ENCODE measurements around the gene PKM.

Gene PKM

GRCh38 chr15:72203507-72203837, 27.5 kb downstream of the PKM start:
- Histone ChIP-seq H3K79me2 (ENCODE audit: low read length) (peaks cover 10% of the 10 kb centered on the region), H3K27ac (ENCODE audit: low read length) (no peak overlapping the region), H3K4me2 (ENCODE audit: low read depth, low read length) (no peak overlapping the region), H3K9me3 (replicated peaks; ENCODE audit: insufficient read depth, low read length) (no peaks in the 10 kb centered on the region), H3K36me3 (replicated peaks; ENCODE audit: insufficient read depth, low read length) (peaks cover 15% of the 10 kb centered on the region), H3K4me1 (ENCODE audit: low read length) (peaks cover 32% of the 10 kb centered on the region), H3F3A (ENCODE audit: insufficient read depth, low read length) (peaks cover 42% of the 10 kb centered on the region), H3K4me3 (ENCODE audit: low read length) (no peak overlapping the region), H3K27me3 (replicated peaks; ENCODE audit: insufficient read depth, low read length) (no peaks in the 10 kb centered on the region), H3K9ac (ENCODE audit: low read length) (no peak overlapping the region), H4K20me1 (ENCODE audit: insufficient read depth, low read length) (peaks cover 7% of the 10 kb centered on the region; the same call in 1 of the 2 replicates), H3K9me2 (replicated peaks; ENCODE audit: insufficient read depth, low read length) (no peaks in the 10 kb centered on the region), H2AFZ (ENCODE audit: low read length) (no peak overlapping the region)
- TF ChIP-seq EZH2phosphoT487 (IDR thresholded peaks at IDR 0.05; ENCODE audit: low read length) (no peak), CTCF (IDR thresholded peaks at IDR 0.05; ENCODE audit: low read length) (no peak), EZH2 (optimal IDR thresholded peaks at IDR 0.05; ENCODE audit: low read depth, low read length) (no peak)
- DNase-seq: no peak

- H3K9me2 ChIP-seq (replicated peaks; ENCODE audit: insufficient read depth, low read length): no peaks in the 10 kb centered on the region
- H3K9ac ChIP-seq (ENCODE audit: low read length): no peak overlapping the region
- no peak for DNase-seq
- no peak overlapping the region for H3K4me3 ChIP-seq (ENCODE audit: low read length)
- no peak overlapping the region for H3K27ac ChIP-seq (ENCODE audit: low read length)
- no peak overlapping the region for H3K4me2 ChIP-seq (ENCODE audit: low read depth, low read length)
- no peak overlapping the region for H2AFZ ChIP-seq (ENCODE audit: low read length)
- H3K79me2 ChIP-seq (ENCODE audit: low read length): peaks cover 10% of the 10 kb centered on the region
- peaks cover 32% of the 10 kb centered on the region for H3K4me1 ChIP-seq (ENCODE audit: low read length)
- H3F3A ChIP-seq (ENCODE audit: insufficient read depth, low read length): peaks cover 42% of the 10 kb centered on the region
- H3K27me3 ChIP-seq (replicated peaks; ENCODE audit: insufficient read depth, low read length): no peaks in the 10 kb centered on the region
- no peaks in the 10 kb centered on the region for H3K9me3 ChIP-seq (replicated peaks; ENCODE audit: insufficient read depth, low read length)
- H4K20me1 ChIP-seq (ENCODE audit: insufficient read depth, low read length): peaks cover 7% of the 10 kb centered on the region; the same call in 1 of the 2 replicates
- H3K36me3 ChIP-seq (replicated peaks; ENCODE audit: insufficient read depth, low read length): peaks cover 12% of the 10 kb centered on the region
- no peak for TF ChIP-seq EZH2phosphoT487 (IDR thresholded peaks at IDR 0.05; ENCODE audit: low read length)
- TF ChIP-seq CTCF (IDR thresholded peaks at IDR 0.05; ENCODE audit: low read length): no peak
- TF ChIP-seq EZH2 (optimal IDR thresholded peaks at IDR 0.05; ENCODE audit: low read depth, low read length): no peak
Observed at GRCh38 chr15:72202801-72203506, 28.0 kb downstream of the PKM start.

GRCh38 chr15:72202302-72202701, 28.7 kb downstream of the PKM start:
- no peak overlapping the region for H3K4me3 ChIP-seq (ENCODE audit: low read length)
- no peak for DNase-seq
- peaks cover 12% of the 10 kb centered on the region for H3K36me3 ChIP-seq (replicated peaks; ENCODE audit: insufficient read depth, low read length)
- peaks cover 6% of the 10 kb centered on the region; the same call in 1 of the 2 replicates for H3K79me2 ChIP-seq (ENCODE audit: low read length)
- H3K4me2 ChIP-seq (ENCODE audit: low read depth, low read length): no peak overlapping the region
- TF ChIP-seq CTCF (IDR thresholded peaks at IDR 0.05; ENCODE audit: low read length) (no peak), EZH2phosphoT487 (IDR thresholded peaks at IDR 0.05; ENCODE audit: low read length) (no peak), EZH2 (optimal IDR thresholded peaks at IDR 0.05; ENCODE audit: low read depth, low read length) (no peak)
- no peaks in the 10 kb centered on the region for H3K9me2 ChIP-seq (replicated peaks; ENCODE audit: insufficient read depth, low read length)
- no peak overlapping the region for H2AFZ ChIP-seq (ENCODE audit: low read length)
- no peaks in the 10 kb centered on the region for H3K9me3 ChIP-seq (replicated peaks; ENCODE audit: insufficient read depth, low read length)
- H3K9ac ChIP-seq (ENCODE audit: low read length): no peak overlapping the region
- H3K27me3 ChIP-seq (replicated peaks; ENCODE audit: insufficient read depth, low read length): no peaks in the 10 kb centered on the region
- peak overlapping the region; percentile 52; the same call in 1 of the 2 replicates for H3K27ac ChIP-seq (ENCODE audit: low read length)
- H4K20me1 ChIP-seq (ENCODE audit: insufficient read depth, low read length): peaks cover 7% of the 10 kb centered on the region; the same call in 1 of the 2 replicates
- H3F3A ChIP-seq (ENCODE audit: insufficient read depth, low read length): peaks cover 42% of the 10 kb centered on the region
- peaks cover 32% of the 10 kb centered on the region for H3K4me1 ChIP-seq (ENCODE audit: low read length)

Measured in MM.1S (cell line).